Stomach smooth muscle (tissue), 2 donors: Measurements from ENCODE around the gene NR6A1.

ENCODE experiments used
- H3K27ac ChIP-seq: one replicate; pipeline ENCODE4 v1.7.0; 2013; ENCODE audit warnings: mild to moderate bottlenecking, low read length, inconsistent platforms
- H3K27me3 ChIP-seq, 2 donors: one replicate each; pipeline ENCODE4 v1.7.0; 2013; ENCODE audit warnings: low read length in 2 of 2; ENCODE audit not compliant: insufficient read depth in 2 of 2, control insufficient read depth in 1 of 2
- H3K36me3 ChIP-seq, 2 donors: one replicate each; pipeline ENCODE4 v1.7.0; 2013; ENCODE audit warnings: low read length in 2 of 2; ENCODE audit not compliant: control insufficient read depth in 2 of 2, insufficient read depth in 2 of 2
- H3K4me1 ChIP-seq: one replicate; pipeline ENCODE4 v1.7.0; 2013; ENCODE audit warnings: low read length; ENCODE audit not compliant: control insufficient read depth, insufficient read depth
- H3K4me3 ChIP-seq, 2 donors: one replicate each; pipeline ENCODE4 v1.7.0; 2013; ENCODE audit warnings: low read length in 2 of 2
- H3K9ac ChIP-seq, 2 donors: one replicate each; pipeline ENCODE4 v1.7.0; 2013; ENCODE audit warnings: low read length in 2 of 2, mild to moderate bottlenecking in 1 of 2
- H3K9me3 ChIP-seq, 2 donors: one replicate each; pipeline ENCODE4 v1.7.0; 2013; ENCODE audit warnings: low read length in 2 of 2; ENCODE audit not compliant: control insufficient read depth in 2 of 2
- donor health status: healthy.
- donor health status: Pancreatic carcinoma.

Gene NR6A1

GRCh38 chr9:124721109-124721906 is 49.8 kb downstream of the NR6A1 start:
- H3K9me3 ChIP-seq = no peaks in the 10 kb centered on the region
- H3K27ac ChIP-seq = no peak overlapping the region
- no peaks in the 10 kb centered on the region for H3K4me1 ChIP-seq
- no peak overlapping the region for H3K4me3 ChIP-seq
- H3K9ac ChIP-seq = no peak overlapping the region
- H3K27me3 ChIP-seq = no peaks in the 10 kb centered on the region
- H3K36me3 ChIP-seq = no peaks in the 10 kb centered on the region

GRCh38 chr9:124720429-124721108 is 50.5 kb downstream of the NR6A1 start:
- H3K9ac ChIP-seq = no peak overlapping the region
- no peaks in the 10 kb centered on the region for H3K27me3 ChIP-seq
- H3K9me3 ChIP-seq = no peaks in the 10 kb centered on the region
- no peak overlapping the region for H3K4me3 ChIP-seq
- H3K4me1 ChIP-seq = no peaks in the 10 kb centered on the region
- H3K36me3 ChIP-seq = no peaks in the 10 kb centered on the region
- H3K27ac ChIP-seq = no peak overlapping the region

GRCh38 chr9:124718928-124719327 is 52.2 kb downstream of the NR6A1 start:
- H3K4me3 ChIP-seq = no peak overlapping the region
- H3K27ac ChIP-seq = no peak overlapping the region
- no peak overlapping the region for H3K9ac ChIP-seq
- H3K27me3 ChIP-seq = no peaks in the 10 kb centered on the region
- H3K36me3 ChIP-seq = no peaks in the 10 kb centered on the region
- H3K9me3 ChIP-seq = no peaks in the 10 kb centered on the region
- H3K4me1 ChIP-seq = no peaks in the 10 kb centered on the region

GRCh38 chr9:124717597-124717996 is 53.5 kb downstream of the NR6A1 start:
- no peak overlapping the region for H3K27ac ChIP-seq
- H3K4me1 ChIP-seq = no peaks in the 10 kb centered on the region
- H3K36me3 ChIP-seq = no peaks in the 10 kb centered on the region
- no peak overlapping the region for H3K9ac ChIP-seq
- H3K9me3 ChIP-seq = no peaks in the 10 kb centered on the region
- no peaks in the 10 kb centered on the region for H3K27me3 ChIP-seq
- H3K4me3 ChIP-seq = no peak overlapping the region

- Histone ChIP-seq H3K9ac (no peak overlapping the region), H3K27me3 (no peaks in the 10 kb centered on the region), H3K4me1 (no peaks in the 10 kb centered on the region), H3K9me3 (no peaks in the 10 kb centered on the region), H3K36me3 (no peaks in the 10 kb centered on the region), H3K4me3 (no peak overlapping the region), H3K27ac (no peak overlapping the region)
These were observed 54.3 kb downstream of the NR6A1 start for GRCh38 chr9:124716808-124717207.

- Histone ChIP-seq H3K4me3 (no peak overlapping the region), H3K9ac (no peak overlapping the region), H3K36me3 (no peaks in the 10 kb centered on the region), H3K27ac (no peak overlapping the region), H3K9me3 (no peaks in the 10 kb centered on the region), H3K4me1 (no peaks in the 10 kb centered on the region), H3K27me3 (no peaks in the 10 kb centered on the region)
These were observed 60.3 kb downstream of the NR6A1 start for GRCh38 chr9:124710766-124711165.

- H3K27ac ChIP-seq = no peak overlapping the region
- H3K9ac ChIP-seq = no peak overlapping the region
- no peaks in the 10 kb centered on the region for H3K9me3 ChIP-seq
- no peaks in the 10 kb centered on the region for H3K4me1 ChIP-seq
- no peak overlapping the region for H3K4me3 ChIP-seq
- H3K27me3 ChIP-seq = no peaks in the 10 kb centered on the region
- no peaks in the 10 kb centered on the region for H3K36me3 ChIP-seq
These were observed 61.8 kb downstream of the NR6A1 start for GRCh38 chr9:124709292-124709690.

GRCh38 chr9:124708633-124709291 is 62.3 kb downstream of the NR6A1 start:
- no peak overlapping the region for H3K27ac ChIP-seq
- H3K9me3 ChIP-seq = no peaks in the 10 kb centered on the region
- H3K9ac ChIP-seq = no peak overlapping the region
- H3K27me3 ChIP-seq = no peaks in the 10 kb centered on the region
- H3K36me3 ChIP-seq = no peaks in the 10 kb centered on the region
- H3K4me3 ChIP-seq = no peak overlapping the region
- no peaks in the 10 kb centered on the region for H3K4me1 ChIP-seq

GRCh38 chr9:124708074-124708473 is 63.0 kb downstream of the NR6A1 start:
- Histone ChIP-seq H3K4me3 (no peak overlapping the region), H3K4me1 (no peaks in the 10 kb centered on the region), H3K27me3 (no peaks in the 10 kb centered on the region), H3K36me3 (no peaks in the 10 kb centered on the region), H3K27ac (no peak overlapping the region), H3K9me3 (no peaks in the 10 kb centered on the region), H3K9ac (no peak overlapping the region)

- Histone ChIP-seq H3K27me3 (no peaks in the 10 kb centered on the region), H3K27ac (no peak overlapping the region), H3K4me3 (no peak overlapping the region), H3K9me3 (no peaks in the 10 kb centered on the region), H3K36me3 (no peaks in the 10 kb centered on the region), H3K9ac (no peak overlapping the region), H3K4me1 (no peaks in the 10 kb centered on the region)
These were observed 63.4 kb downstream of the NR6A1 start for GRCh38 chr9:124707666-124708065.

GRCh38 chr9:124706685-124707084 is 64.4 kb downstream of the NR6A1 start:
- no peak overlapping the region for H3K4me3 ChIP-seq
- no peaks in the 10 kb centered on the region for H3K4me1 ChIP-seq
- no peaks in the 10 kb centered on the region for H3K27me3 ChIP-seq
- no peak overlapping the region for H3K27ac ChIP-seq
- no peaks in the 10 kb centered on the region for H3K9me3 ChIP-seq
- H3K9ac ChIP-seq = no peak overlapping the region
- no peaks in the 10 kb centered on the region for H3K36me3 ChIP-seq
